H1 (cell line): ENCODE data around the gene ENDOD1. TPM values are rescaled to one million over a fixed set of nuclear protein-coding genes. Genes with fewer than 3 reads are reported as not detected.
A peak's percentile ranks its signal among the peaks of the same experiment; 100 is the strongest.

Source experiments
- CTCF ChIA-PET: fragments of 300-600 bp; sonication (Branson Sonifier 250); formaldehyde crosslinking; loops from one replicate; lab custom pipeline; 2021; ENCODE audit not compliant: partially characterized antibody; lab: Charles Lee
- POLR2A ChIA-PET: fragments of 300-600 bp; sonication (Branson Sonifier 250); formaldehyde crosslinking; loops from one replicate; lab custom pipeline; 2021; ENCODE audit warnings: inconsistent platforms; ENCODE audit not compliant: partially characterized antibody; lab: Charles Lee
- DNase-seq, 2 experiments: peaks; one replicate each; pipeline versions ENCODE4 v3.0.0 to v3.0.0-alpha.2; 2010 to 2022; ENCODE audit warnings: low spot score in 2 of 2, low read depth in 1 of 2, mixed read lengths in 1 of 2
- FAIRE-seq: peaks from 2 replicates; lab custom pipeline; 2011; peaks lifted over from hg19 to GRCh38; lab: Jason Lieb, UNC
- H2AFZ ChIP-seq: 2 replicates; pipeline ENCODE4 v1.8.1; 2012; ENCODE audit warnings: low read length, inconsistent platforms
- H2AK5ac ChIP-seq: 2 replicates; pipeline ENCODE4 v1.6.1; 2013; ENCODE audit warnings: low read depth, low read length
- H2BK120ac ChIP-seq: replicated peaks from 2 replicates; pipeline ENCODE3; 2013; ENCODE audit warnings: low read depth, low read length, inconsistent platforms
- H2BK12ac ChIP-seq: 2 replicates; pipeline ENCODE4 v1.6.1; 2013; ENCODE audit warnings: low read depth, low read length
- H2BK15ac ChIP-seq: 2 replicates; pipeline ENCODE4 v1.6.1; 2013; ENCODE audit warnings: low read length
- H2BK20ac ChIP-seq: 2 replicates; pipeline ENCODE4 v1.6.1; 2013; ENCODE audit warnings: low read length
- H2BK5ac ChIP-seq: 2 replicates; pipeline ENCODE4 v1.6.1; 2013; ENCODE audit warnings: low read depth, low read length
- H3K14ac ChIP-seq: 2 replicates; pipeline ENCODE4 v1.6.1; 2013; ENCODE audit warnings: inconsistent platforms; ENCODE audit not compliant: insufficient read length
- H3K18ac ChIP-seq: 2 replicates; pipeline ENCODE4 v1.6.1; 2013; ENCODE audit warnings: low read length; ENCODE audit errors: extremely low read depth
- H3K23ac ChIP-seq: 2 replicates; pipeline ENCODE4 v1.6.1; 2013; ENCODE audit warnings: inconsistent platforms; ENCODE audit not compliant: insufficient read length
- H3K23me2 ChIP-seq: 2 replicates; pipeline ENCODE4 v1.6.1; 2013; ENCODE audit warnings: low read depth, low read length
- H3K27ac ChIP-seq: 2 replicates; pipeline ENCODE4 v1.6.1; 2011; ENCODE audit warnings: low read depth, low read length, inconsistent platforms
- H3K27me3 ChIP-seq, 4 experiments: replicated peaks in 1 of 4; 1 replicate in 1 of 4; 2 replicates in 3 of 4; pipeline versions ENCODE4 v1.6.1 to v1.8.1; 2011 to 2013; ENCODE audit warnings: low read length in 3 of 4, mild to moderate bottlenecking in 3 of 4, inconsistent platforms in 2 of 4, mixed read lengths in 2 of 4, moderate library complexity in 1 of 4; ENCODE audit not compliant: control insufficient read depth in 3 of 4, insufficient read depth in 3 of 4; ENCODE audit errors: extremely low read depth in 1 of 4
- H3K36me3 ChIP-seq, 4 experiments: 2 replicates each; pipeline versions ENCODE4 v1.6.1 to v1.8.1; 2011 to 2013; ENCODE audit warnings: mild to moderate bottlenecking in 4 of 4, low read length in 3 of 4, moderate library complexity in 2 of 4, control low read depth in 1 of 4, inconsistent platforms in 1 of 4; ENCODE audit not compliant: insufficient read depth in 4 of 4, control insufficient read depth in 2 of 4
- H3K4ac ChIP-seq: replicated peaks from 2 replicates; pipeline ENCODE3; 2013; ENCODE audit warnings: low read length, low read depth, mixed read lengths, inconsistent platforms; ENCODE audit not compliant: insufficient read length
- H3K4me1 ChIP-seq, 4 experiments: replicated peaks in 1 of 4; 1 replicate in 1 of 4; 2 replicates in 3 of 4; pipeline versions ENCODE4 v1.6.1 to v1.8.1; 2011 to 2013; ENCODE audit warnings: low read length in 3 of 4, inconsistent platforms in 2 of 4, mixed read lengths in 1 of 4; ENCODE audit not compliant: insufficient read depth in 4 of 4, control insufficient read depth in 3 of 4
- H3K4me2 ChIP-seq, 2 experiments: 2 replicates each; pipeline versions ENCODE4 v1.6.1 to v1.8.1; 2011 to 2013; ENCODE audit warnings: low read depth in 2 of 2, low read length in 2 of 2, control low read depth in 1 of 2, inconsistent platforms in 1 of 2, mild to moderate bottlenecking in 1 of 2; ENCODE audit not compliant: insufficient read depth in 1 of 2
- H3K4me3 ChIP-seq, 4 experiments: fragments of 200-600, 300-600 bp in 1 of 4; sonication (generic), shearing (Covaris generic), sonication (Bioruptor Twin) in 1 of 4; 2 replicates each; pipeline versions ENCODE4 v1.5.1 to v1.8.1; 2011 to 2016; ENCODE audit warnings: low read length in 4 of 4, low read depth in 3 of 4, control low read depth in 2 of 4, inconsistent platforms in 2 of 4, mild to moderate bottlenecking in 2 of 4, mixed read lengths in 1 of 4, moderate library complexity in 1 of 4; ENCODE audit not compliant: insufficient read depth in 2 of 4; ENCODE audit errors: extremely low read depth in 1 of 4
- H3K56ac ChIP-seq: replicated peaks from 2 replicates; pipeline ENCODE3; 2013; ENCODE audit warnings: low read depth, mild to moderate bottlenecking, mixed read lengths, low read length, inconsistent platforms; ENCODE audit not compliant: insufficient read length
- H3K79me1 ChIP-seq: 2 replicates; pipeline ENCODE4 v1.6.1; 2013; ENCODE audit warnings: low read depth, low read length, control low read depth
- H3K79me2 ChIP-seq, 2 experiments: 2 replicates each; pipeline versions ENCODE4 v1.6.1 to v1.8.1; 2012 to 2013; ENCODE audit warnings: low read length in 2 of 2, mild to moderate bottlenecking in 2 of 2, inconsistent platforms in 1 of 2; ENCODE audit not compliant: insufficient read depth in 2 of 2, control insufficient read depth in 1 of 2
- H3K9ac ChIP-seq, 4 experiments: replicated peaks in 1 of 4; 1 replicate in 1 of 4; 2 replicates in 3 of 4; pipeline versions ENCODE4 v1.6.1 to v1.8.1; 2011 to 2013; ENCODE audit warnings: low read depth in 3 of 4, low read length in 3 of 4, control low read depth in 2 of 4, mild to moderate bottlenecking in 2 of 4, moderate library complexity in 2 of 4, inconsistent platforms in 1 of 4; ENCODE audit errors: extremely low read depth in 1 of 4
- H3K9me3 ChIP-seq, 2 experiments: 2 replicates each; pipeline versions ENCODE4 v1.6.1 to v1.8.1; 2012 to 2013; ENCODE audit warnings: mild to moderate bottlenecking in 2 of 2, moderate library complexity in 2 of 2, control low read depth in 1 of 2, inconsistent platforms in 1 of 2, low read depth in 1 of 2, low read length in 1 of 2, mixed read lengths in 1 of 2; ENCODE audit not compliant: insufficient read depth in 2 of 2
- H4K20me1 ChIP-seq, 2 experiments: replicated peaks in 1 of 2; 2 replicates each; pipeline versions ENCODE3 to v1.8.1; 2011 to 2013; ENCODE audit warnings: inconsistent platforms in 2 of 2, low read length in 2 of 2, mild to moderate bottlenecking in 1 of 2; ENCODE audit not compliant: insufficient read depth in 2 of 2, control insufficient read depth in 1 of 2
- H4K5ac ChIP-seq: 2 replicates; pipeline ENCODE4 v1.6.1; 2013; ENCODE audit warnings: low read length, low read depth, mixed read lengths, inconsistent platforms; ENCODE audit not compliant: insufficient read length
- H4K8ac ChIP-seq: 2 replicates; pipeline ENCODE4 v1.8.0; 2013; ENCODE audit warnings: mild to moderate bottlenecking, moderate library complexity, low read length, inconsistent platforms; ENCODE audit not compliant: insufficient read depth; ENCODE audit errors: extremely low read depth
- H4K91ac ChIP-seq: replicated peaks from 2 replicates; pipeline ENCODE3; 2013; ENCODE audit warnings: low read length, mixed read lengths, inconsistent platforms; ENCODE audit not compliant: insufficient read length
- CTCF ChIP-seq, 3 experiments: IDR thresholded peaks; 1 replicate in 2 of 3; 2 replicates in 1 of 3; pipeline versions ENCODE4 v1.5.1 to v1.6.1; 2011; ENCODE audit warnings: low read length in 3 of 3, mild to moderate bottlenecking in 3 of 3, inconsistent platforms in 2 of 3, low read depth in 1 of 3, moderate library complexity in 1 of 3; ENCODE audit not compliant: insufficient read depth in 1 of 3; ENCODE audit errors: control extremely low read depth in 1 of 3
- HDAC6 ChIP-seq: IDR thresholded peaks from one replicate; pipeline ENCODE4 v1.7.1; 2012; ENCODE audit warnings: low read depth, mild to moderate bottlenecking, inconsistent platforms, low read length, moderate library complexity
- RAD21 ChIP-seq, 2 experiments: IDR thresholded peaks in 1 of 2; conservative IDR thresholded peaks in 1 of 2; 2 replicates each; pipeline ENCODE4 v1.6.1; 2011; ENCODE audit warnings: low read depth in 2 of 2, low read length in 2 of 2, improper control_type of control experiment in 1 of 2, inconsistent platforms in 1 of 2, mild to moderate bottlenecking in 1 of 2, moderate library complexity in 1 of 2
- WGBS, 2 experiments: shearing (Covaris generic) in 1 of 2; methylation state at CpG; one replicate each; pipeline versions ENCODE4 v1.1.6 to v1.1.7; 2013 to 2015; ENCODE audit warnings: low lambda C conversion rate in 2 of 2, mixed read lengths in 2 of 2, inconsistent platforms in 1 of 2, low coverage in 1 of 2, missing lambda C conversion rate in 1 of 2; ENCODE audit not compliant: insufficient replicate concordance in 2 of 2, insufficient coverage in 1 of 2, insufficient read length in 1 of 2; ENCODE audit errors: extremely low coverage in 1 of 2, missing lambda C conversion rate in 1 of 2; 5-methylcytosine and 5-hydroxymethylcytosine counted together
- polyA plus RNA-seq, 7 experiments: library from polyadenylated mRNA; depleted of rRNA in 3 of 7; stranded (reverse) in 5 of 7; unstranded in 2 of 7; fragments of >200 nt in 5 of 7; fragments of 200-250 nt in 2 of 7; gene quantifications; 1 replicate in 5 of 7; 2 replicates in 1 of 7; 4 replicates in 1 of 7; pipeline versions ENCODE4 v1.2.1 to v1.2.3, GENCODE V29; 2011 to 2013; ENCODE audit warnings: missing spikeins in 2 of 7, mixed read lengths in 2 of 7
- total RNA-seq: library from RNA; stranded (reverse); fragmentation: NEBNext Ultra II Directional; extraction: Animal tissue kit (Norgen Biotek cat#: 25700); gene quantifications from 2 replicates; pipeline ENCODE4 v1.2.1, GENCODE V29; 2021

ENDOD1 gene
- total and polyA plus RNA-seq, 2 of the 8 experiments (the other 6 are each of a cell fraction or from before 2014, with no cell fraction given): 1.2 to 2.5 TPM

GRCh38 chr11:95092549-95093324 is 3.1 kb downstream of the ENDOD1 start:
- CTCF ChIA-PET: interaction anchor here (0.7 to 9.0 kb wide), 16 partner anchors 11 to 363 kb away, joined by 3 to 127 read pairs (median 5); partner anchors contain the start of gene SRSF8
- Histone ChIP-seq H3K4me2 (no peak overlapping the region), H2BK20ac (no peak overlapping the region)

More at GRCh38 chr11:95092549-95093324, 3.1 kb downstream of the ENDOD1 start:
- H2BK5ac ChIP-seq: no peak overlapping the region
- H3K27ac ChIP-seq: no peak overlapping the region
- no peak overlapping the region for H2BK15ac ChIP-seq
- H3K36me3 ChIP-seq: no peaks in the 10 kb centered on the region
- FAIRE-seq (no peak), DNase-seq (no peak)
- H4K91ac ChIP-seq: no peak overlapping the region
- WGBS, 2 experiments: 56% methylated on average over 5 of the region's 5 CpGs; no CpG with 5 or more reads in 1 of the 2 experiments
- no peak overlapping the region for H3K23ac ChIP-seq
- H3K79me1 ChIP-seq: no peaks in the 10 kb centered on the region
- H3K9ac ChIP-seq: no peak overlapping the region
- TF ChIP-seq CTCF (IDR thresholded peaks at IDR 0.05; ENCODE audit: control extremely low read depth in 1 of 3, insufficient read depth in 1 of 3, low read depth in 1 of 3, low read length in 3 of 3) (peak; percentile 19 to 72 (median 42)), HDAC6 (no peak), RAD21 (IDR thresholded peaks at IDR 0.05 in 1 of 2, conservative IDR thresholded peaks at IDR 0.05 in 1 of 2; ENCODE audit: low read depth in 2 of 2, low read length in 2 of 2) (peak; percentile 20 to 36; a peak in 2 of 4 replicates)
- H3K27me3 ChIP-seq: peaks cover 4 to 32% (median 25%) of the 10 kb centered on the region in 4 experiments
- peaks cover 11% of the 10 kb centered on the region for H3K23me2 ChIP-seq
- POLR2A ChIA-PET: interaction anchor here (0.9 to 5.6 kb wide), 3 partner anchors 12 to 43 kb away, joined by 3 to 44 read pairs (median 3); partner anchors contain the start of gene SRSF8
- H3K4me3 ChIP-seq: no peak overlapping the region
- H4K5ac ChIP-seq: no peak overlapping the region
- H2AFZ ChIP-seq: no peak overlapping the region
- no peaks in the 10 kb centered on the region for H3K9me3 ChIP-seq
- no peak overlapping the region for H3K4ac ChIP-seq
- H2BK12ac ChIP-seq: no peak overlapping the region
- no peak overlapping the region for H3K14ac ChIP-seq
- H4K8ac ChIP-seq: no peak overlapping the region
- H2BK120ac ChIP-seq: no peak overlapping the region
- no peak overlapping the region for H2AK5ac ChIP-seq
- H3K18ac ChIP-seq: no peak overlapping the region
- no peaks in the 10 kb centered on the region for H3K79me2 ChIP-seq
- no peaks in the 10 kb centered on the region for H4K20me1 ChIP-seq
- no peak overlapping the region for H3K56ac ChIP-seq
- peaks cover 0 to 6% (median 3%) of the 10 kb centered on the region in 4 experiments; a peak in 6 of 7 replicates for H3K4me1 ChIP-seq
